ENCODE data around the gene PHC1. TPM values are rescaled to one million over a fixed set of nuclear protein-coding genes. Genes with fewer than 3 reads are reported as not detected.
A peak's percentile ranks its signal among the peaks of the same experiment; 100 is the strongest.
"Not testable (repeated sequence)": the region's sequence is repeated elsewhere in the genome, so short reads cannot be mapped to it uniquely, and the experiment has no call there.

PHC1 gene
- 10 to 100 TPM; 21.6 to 24.0 TPM for total RNA-seq

DNA sequence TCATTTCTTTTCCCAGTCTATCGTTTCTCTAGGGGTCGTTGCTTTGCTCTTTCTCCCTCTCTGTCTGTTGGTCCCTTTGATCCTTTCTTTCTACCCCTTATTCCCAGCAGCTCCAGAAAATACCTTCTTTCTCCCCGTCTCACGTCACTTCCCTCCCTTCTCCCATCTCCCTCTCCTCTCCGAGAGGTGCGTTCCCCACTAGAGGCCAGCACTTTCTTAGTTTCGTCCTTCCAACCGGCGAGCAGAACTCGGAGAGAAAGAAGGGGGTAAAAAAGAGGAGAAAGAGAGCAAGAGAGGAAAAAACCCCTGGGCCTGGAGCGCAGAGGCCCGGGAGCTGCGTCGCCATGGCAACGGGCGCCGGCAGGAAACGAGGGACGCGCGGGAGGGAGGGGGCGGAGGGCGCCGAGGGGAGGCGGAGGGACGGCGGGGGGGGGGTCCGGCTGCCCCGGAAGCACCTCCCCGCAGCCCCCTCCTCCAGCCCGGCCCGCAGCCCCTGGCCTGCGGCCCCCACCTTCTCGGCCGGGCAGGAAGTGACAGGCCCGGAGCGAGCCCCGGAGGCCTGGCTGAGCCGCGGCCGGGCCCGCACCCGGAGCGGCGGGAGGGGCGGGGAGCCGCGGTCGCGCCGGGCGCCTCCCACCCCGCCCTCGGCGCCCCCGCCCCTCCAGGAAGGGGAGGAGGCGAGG is at the start of gene PHC1:
TSS of gene PHC1 (plus strand) at position 477 of the 683 bp plus-strand sequence. CDS start 3,169 bp downstream, outside the sequence.
- H3K4me1 Mint-ChIP-seq (ENCODE audit: low read depth); H3K36me3 Mint-ChIP-seq; H3K27me3 Mint-ChIP-seq; H3K9me3 Mint-ChIP-seq: not testable (repeated sequence)
- H3K4me3 Mint-ChIP-seq, result peak within 1 kb of the TSS; percentile 78
- H3K27ac Mint-ChIP-seq, result peak within 1 kb of the TSS; percentile 84
- CTCF ChIA-PET, result interaction anchor here (0.7 to 2.7 kb wide), 10 partner anchors 24 to 135 kb away, joined by 3 to 16 read pairs (median 5); partner anchors contain the start of gene M6PR
- POLR2A ChIA-PET, result interaction anchor here (0.9 to 1.7 kb wide), 3 partner anchors 33 to 36 kb away, joined by 3 to 8 read pairs (median 4); partner anchors contain the start of gene M6PR
- peak; percentile 83 for DNase-seq
- intact Hi-C loops (cut with micrococcal nuclease), result loop anchor here (1.0 kb wide), 1 partner anchor 35 kb away; the partner anchor contains the start of gene M6PR

DNA sequence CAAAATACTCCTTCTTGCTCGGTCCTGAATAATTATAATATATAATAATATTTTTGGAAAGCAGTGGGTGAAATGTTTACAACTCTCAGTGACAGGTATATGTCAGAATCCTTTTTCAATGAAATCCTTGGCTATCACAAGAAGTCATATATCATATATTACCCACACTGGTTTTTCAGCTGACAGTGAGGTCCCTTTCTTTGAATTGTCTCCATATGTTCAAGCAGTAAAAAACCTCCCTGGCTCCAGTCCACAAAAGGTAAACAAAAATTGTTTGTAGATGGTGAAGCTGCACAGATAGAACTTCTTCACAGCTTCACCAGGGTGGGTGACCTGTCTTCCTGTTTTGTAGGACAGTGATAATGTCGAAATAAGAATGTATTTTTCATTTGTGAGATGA is 47.9 kb upstream of the PHC1 start:
- Mint-ChIP-seq H3K27ac (no peak overlapping the region), H3K27me3 (no peaks in the 10 kb centered on the region), H3K9me3 (no peaks in the 10 kb centered on the region), H3K36me3 (no peaks in the 10 kb centered on the region), H3K4me1 (ENCODE audit: low read depth) (no peaks in the 10 kb centered on the region), H3K4me3 (no peak overlapping the region)
- ChIA-PET POLR2A (no interaction called here), CTCF (interaction anchor here (1.0 kb wide), 1 partner anchor 183 kb away, joined by 5 read pairs; no protein-coding TSS in a partner anchor)
- no peak for DNase-seq
- intact Hi-C loops (cut with micrococcal nuclease), result no loop called here

DNA sequence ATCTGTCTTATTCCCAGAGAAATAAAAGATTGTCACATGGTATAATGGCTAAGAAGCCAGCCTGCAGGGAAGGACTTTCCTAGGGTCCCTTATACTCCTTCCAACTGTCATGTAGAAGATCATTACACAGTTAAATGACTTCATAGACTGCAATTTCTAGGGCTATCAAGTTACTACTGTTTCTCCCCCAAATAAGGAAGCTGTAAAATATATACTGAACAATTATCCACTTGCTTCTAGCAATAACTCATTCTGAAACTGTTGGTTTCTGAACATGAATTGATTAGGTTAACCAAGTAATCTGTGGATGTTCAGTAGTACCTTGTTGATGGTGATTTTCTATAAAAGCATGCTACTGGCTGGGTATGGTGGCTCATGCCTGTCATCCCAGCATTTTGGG is 47.3 kb upstream of the PHC1 start:
- ChIA-PET CTCF (interaction anchor here (1.0 kb wide), 1 partner anchor 183 kb away, joined by 5 read pairs; no protein-coding TSS in a partner anchor), POLR2A (no interaction called here)
- DNase-seq, result no peak
- Mint-ChIP-seq H3K4me1 (ENCODE audit: low read depth) (no peaks in the 10 kb centered on the region), H3K27ac (no peak overlapping the region), H3K27me3 (no peaks in the 10 kb centered on the region), H3K36me3 (no peaks in the 10 kb centered on the region), H3K9me3 (no peaks in the 10 kb centered on the region), H3K4me3 (no peak overlapping the region)
- intact Hi-C loops (cut with micrococcal nuclease), result no loop called here

DNA sequence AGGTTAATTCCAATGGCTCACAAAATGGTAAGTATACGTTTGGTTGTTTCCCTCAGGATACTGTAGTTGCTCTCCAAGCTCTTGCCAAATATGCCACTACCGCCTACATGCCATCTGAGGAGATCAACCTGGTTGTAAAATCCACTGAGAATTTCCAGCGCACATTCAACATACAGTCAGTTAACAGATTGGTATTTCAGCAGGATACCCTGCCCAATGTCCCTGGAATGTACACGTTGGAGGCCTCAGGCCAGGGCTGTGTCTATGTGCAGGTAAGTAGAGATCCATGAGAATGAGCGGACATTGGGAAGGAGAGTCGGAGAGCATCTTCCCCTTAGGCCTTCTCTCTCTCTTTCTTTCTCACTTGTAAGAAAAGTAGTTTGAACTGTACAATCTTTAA is 46.5 kb upstream of the PHC1 start:
- no peaks in the 10 kb centered on the region for H3K9me3 Mint-ChIP-seq
- H3K4me3 Mint-ChIP-seq, result no peak overlapping the region
- H3K36me3 Mint-ChIP-seq, result no peaks in the 10 kb centered on the region
- no peaks in the 10 kb centered on the region for H3K27me3 Mint-ChIP-seq
- CTCF ChIA-PET, result interaction anchor here (2.6 kb wide), 1 partner anchor 8 kb away, joined by 18 read pairs; no protein-coding TSS in a partner anchor
- intact Hi-C loops (cut with micrococcal nuclease), result no loop called here
- POLR2A ChIA-PET, result no interaction called here
- H3K27ac Mint-ChIP-seq, result no peak overlapping the region
- no peaks in the 10 kb centered on the region for H3K4me1 Mint-ChIP-seq (ENCODE audit: low read depth)
- no peak for DNase-seq

DNA sequence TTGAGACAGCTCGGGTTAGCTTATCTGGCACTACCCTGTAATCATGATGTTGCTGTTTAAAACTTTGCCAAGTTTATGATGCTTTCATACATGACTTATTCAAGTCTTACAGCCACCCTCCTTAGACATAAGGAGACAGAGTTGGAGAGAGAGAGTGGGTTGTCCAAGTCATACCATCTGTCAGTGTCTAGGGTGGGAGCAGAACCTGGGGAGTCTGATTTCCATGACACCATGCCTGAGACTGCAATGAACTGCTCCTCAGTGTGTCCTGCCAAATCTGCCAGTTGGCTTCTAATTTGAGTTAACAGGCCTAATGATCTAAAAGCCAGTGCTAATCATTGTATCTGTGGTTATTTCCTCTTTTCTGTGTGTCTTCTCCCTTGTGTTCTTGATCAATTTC is 43.7 kb upstream of the PHC1 start:
- Mint-ChIP-seq H3K27ac (no peak overlapping the region), H3K27me3 (no peaks in the 10 kb centered on the region), H3K4me3 (no peak overlapping the region), H3K36me3 (no peaks in the 10 kb centered on the region), H3K9me3 (no peaks in the 10 kb centered on the region), H3K4me1 (ENCODE audit: low read depth) (no peaks in the 10 kb centered on the region)
- no peak for DNase-seq
- intact Hi-C loops (cut with micrococcal nuclease), result no loop called here
- CTCF ChIA-PET, result interaction anchor here (2.6 kb wide), 1 partner anchor 10 kb away, joined by 18 read pairs; no protein-coding TSS in a partner anchor
- POLR2A ChIA-PET, result no interaction called here

DNA sequence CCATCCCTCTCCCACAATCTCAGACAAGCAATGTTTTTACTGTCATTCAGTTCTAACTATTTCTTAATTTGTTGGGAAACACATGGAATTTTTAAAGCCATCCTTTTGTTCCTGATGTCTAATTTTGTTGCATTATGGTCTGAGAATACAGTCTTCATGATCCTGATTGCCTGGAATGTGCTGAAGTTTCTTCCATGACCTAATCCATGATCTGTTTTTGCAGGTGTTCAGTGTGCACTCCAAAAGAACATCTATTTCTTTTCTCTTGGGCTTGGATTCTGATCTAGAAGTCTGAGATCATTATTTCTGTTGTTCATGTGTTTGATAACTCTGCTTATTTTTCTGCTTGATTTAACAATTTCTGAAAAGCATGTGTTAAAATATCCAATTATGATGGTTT is 43.2 kb upstream of the PHC1 start:
- intact Hi-C loops (cut with micrococcal nuclease), result no loop called here
- no peak for DNase-seq
- ChIA-PET CTCF (no interaction called here), POLR2A (no interaction called here)
- H3K36me3 Mint-ChIP-seq, result no peaks in the 10 kb centered on the region
- no peak overlapping the region for H3K4me3 Mint-ChIP-seq
- H3K4me1 Mint-ChIP-seq (ENCODE audit: low read depth), result no peaks in the 10 kb centered on the region
- no peaks in the 10 kb centered on the region for H3K27me3 Mint-ChIP-seq
- no peak overlapping the region for H3K27ac Mint-ChIP-seq
- no peaks in the 10 kb centered on the region for H3K9me3 Mint-ChIP-seq

DNA sequence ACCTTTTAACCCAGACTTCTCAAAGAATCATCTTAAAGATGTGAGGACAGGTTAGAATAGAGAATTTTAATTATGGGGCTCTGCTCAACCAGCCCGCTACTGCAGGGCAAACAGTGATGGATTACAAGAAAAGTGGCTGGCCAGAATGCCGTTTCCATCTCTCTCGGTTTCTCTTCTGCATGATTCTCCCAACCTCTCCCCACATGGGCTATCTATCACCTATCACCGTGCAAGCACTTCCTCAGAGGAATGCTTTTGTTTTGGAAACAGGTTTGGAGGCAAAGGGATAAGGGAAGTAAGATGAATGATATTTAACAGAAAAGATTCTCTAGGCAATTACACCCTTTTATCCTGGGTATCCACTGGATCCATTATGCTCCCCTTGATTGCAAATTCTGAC is 37.4 kb upstream of the PHC1 start:
- ChIA-PET CTCF (interaction anchor here (1.3 to 1.4 kb wide), 2 partner anchors 14 to 194 kb away, joined by 5 read pairs; no protein-coding TSS in a partner anchor), POLR2A (no interaction called here)
- H3K27me3 Mint-ChIP-seq, result no peaks in the 10 kb centered on the region
- H3K4me1 Mint-ChIP-seq (ENCODE audit: low read depth), result peaks cover 7% of the 10 kb centered on the region
- no peak for DNase-seq
- no peak overlapping the region for H3K4me3 Mint-ChIP-seq
- no peaks in the 10 kb centered on the region for H3K9me3 Mint-ChIP-seq
- no peaks in the 10 kb centered on the region for H3K36me3 Mint-ChIP-seq
- intact Hi-C loops (cut with micrococcal nuclease), result no loop called here
- H3K27ac Mint-ChIP-seq, result no peak overlapping the region

DNA sequence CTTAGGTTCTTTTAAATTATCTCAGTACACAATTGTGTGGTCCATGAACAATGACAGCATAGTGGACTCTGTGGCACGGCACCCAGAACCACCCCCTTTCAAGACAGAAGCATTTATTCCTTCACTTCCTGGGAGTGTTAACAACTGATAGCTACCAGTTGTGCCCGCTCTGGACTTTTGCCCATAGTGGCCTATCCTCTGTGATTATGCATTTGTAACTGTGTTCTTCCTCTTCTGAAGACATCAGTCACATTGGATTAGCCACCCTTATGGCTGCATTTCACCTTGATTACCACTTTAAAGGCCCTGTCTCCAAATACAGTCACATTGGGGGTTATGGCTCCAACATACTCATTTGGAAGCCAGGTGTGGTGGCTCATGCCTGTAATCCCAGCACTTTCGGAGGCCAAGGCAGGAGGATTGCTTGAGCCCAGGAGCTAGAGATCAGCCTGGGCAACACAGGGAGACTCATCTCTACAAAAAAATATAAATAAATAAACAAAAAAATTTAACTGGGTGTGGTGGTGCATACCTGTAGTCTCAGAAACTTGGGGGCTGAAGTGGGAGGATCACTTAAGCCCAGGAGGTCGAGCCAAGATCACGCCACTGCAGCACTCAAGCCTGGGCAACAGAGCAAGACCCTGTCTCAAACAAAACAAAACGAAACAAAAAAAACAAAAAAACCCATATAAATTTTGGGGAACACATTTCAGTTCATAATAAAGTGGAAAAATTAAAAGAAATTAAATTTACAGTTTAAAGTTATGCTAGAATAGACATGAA is 27.6 kb upstream of the PHC1 start:
- ChIA-PET POLR2A (no interaction called here), CTCF (interaction anchor here (0.8 to 1.9 kb wide), 4 partner anchors 8 to 229 kb away, joined by 3 to 5 read pairs (median 4); no protein-coding TSS in a partner anchor)
- Mint-ChIP-seq H3K27ac (no peak overlapping the region), H3K4me3 (no peak overlapping the region), H3K9me3 (no peaks in the 10 kb centered on the region), H3K36me3 (no peaks in the 10 kb centered on the region), H3K27me3 (no peaks in the 10 kb centered on the region), H3K4me1 (ENCODE audit: low read depth) (peaks cover 5% of the 10 kb centered on the region)
- intact Hi-C loops (cut with micrococcal nuclease), result no loop called here
- no peak for DNase-seq

DNA sequence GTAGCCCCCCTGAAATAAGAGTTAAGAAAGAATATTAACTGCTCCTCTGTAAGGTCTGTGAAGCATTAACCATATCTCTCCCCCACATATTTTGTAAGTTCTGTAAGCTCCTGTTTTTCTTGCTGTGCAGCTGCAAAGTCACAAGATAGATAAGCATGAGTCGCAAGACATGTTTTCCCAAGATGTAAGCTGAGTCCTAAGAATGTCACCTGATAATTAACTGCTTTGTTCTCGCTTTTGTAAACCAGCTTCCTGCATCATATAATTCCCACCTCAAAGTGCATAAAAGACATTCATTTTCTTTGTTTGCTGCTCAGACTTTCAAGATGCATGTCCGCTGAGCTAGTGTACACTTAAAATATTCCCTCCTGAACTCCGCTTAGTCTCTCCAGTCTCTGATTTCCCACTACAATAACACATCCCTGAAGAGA is 27.0 kb upstream of the PHC1 start:
- H3K36me3 Mint-ChIP-seq, result no peaks in the 10 kb centered on the region
- no peak for DNase-seq
- no peaks in the 10 kb centered on the region for H3K27me3 Mint-ChIP-seq
- H3K4me3 Mint-ChIP-seq, result no peak overlapping the region
- H3K27ac Mint-ChIP-seq, result no peak overlapping the region
- intact Hi-C loops (cut with micrococcal nuclease), result no loop called here
- CTCF ChIA-PET, result interaction anchor here (0.8 to 1.9 kb wide), 2 partner anchors 8 to 27 kb away, joined by 3 to 4 read pairs; no protein-coding TSS in a partner anchor
- H3K9me3 Mint-ChIP-seq, result no peaks in the 10 kb centered on the region
- POLR2A ChIA-PET, result no interaction called here
- peaks cover 5% of the 10 kb centered on the region for H3K4me1 Mint-ChIP-seq (ENCODE audit: low read depth)

DNA sequence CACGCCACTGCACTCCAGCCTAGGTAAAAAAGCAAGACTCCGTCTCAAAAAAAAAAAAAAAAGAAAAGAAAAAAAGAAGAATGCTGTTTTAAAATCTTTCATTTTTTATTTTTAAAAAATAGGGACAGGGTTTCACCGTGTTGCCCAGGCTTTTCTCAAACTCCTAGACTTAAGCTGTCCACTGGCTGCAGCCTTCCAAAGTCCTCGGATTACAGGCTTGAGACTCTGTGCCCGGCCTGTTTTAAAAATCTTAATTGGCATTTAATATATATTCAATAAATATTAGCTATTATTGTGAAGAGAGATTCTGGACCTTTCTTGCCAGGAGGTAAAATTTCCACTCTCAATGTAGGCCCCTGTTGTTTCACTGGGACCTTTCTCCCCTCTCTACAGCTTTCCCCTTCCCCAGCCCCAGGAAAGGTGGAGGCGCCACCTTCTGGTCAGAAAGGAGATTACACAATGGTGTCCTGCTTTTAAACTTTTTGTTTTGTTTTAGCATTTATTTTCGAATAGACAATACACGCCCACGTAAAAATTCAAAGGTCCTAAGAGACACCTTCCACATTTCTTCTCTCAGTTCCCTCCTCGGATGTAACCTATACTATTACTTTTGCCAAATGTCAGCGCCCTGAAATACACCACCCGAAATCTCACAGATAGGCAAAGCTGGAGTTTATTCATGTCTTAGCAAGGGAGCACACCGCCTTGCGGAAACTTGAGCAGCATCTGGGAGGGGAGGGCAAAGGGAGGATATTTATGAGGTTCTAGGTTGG is 23.8 kb upstream of the PHC1 start:
- DNase-seq, result peak; percentile 65
- Mint-ChIP-seq H3K36me3 (no peaks in the 10 kb centered on the region), H3K9me3 (no peaks in the 10 kb centered on the region), H3K27ac (no peak overlapping the region), H3K4me1 (ENCODE audit: low read depth) (peaks cover 5% of the 10 kb centered on the region), H3K27me3 (no peaks in the 10 kb centered on the region), H3K4me3 (peak overlapping the region; percentile 83)
- ChIA-PET POLR2A (no interaction called here), CTCF (interaction anchor here (0.7 to 4.3 kb wide), 60 partner anchors 8 to 389 kb away, joined by 3 to 43 read pairs (median 4); partner anchors contain the start of genes M6PR and RIMKLB)
- intact Hi-C loops (cut with micrococcal nuclease), result loop anchor here (1.0 to 10.0 kb wide), 4 partner anchors 157 to 346 kb away; partner anchors contain the start of gene CLEC4E

DNA sequence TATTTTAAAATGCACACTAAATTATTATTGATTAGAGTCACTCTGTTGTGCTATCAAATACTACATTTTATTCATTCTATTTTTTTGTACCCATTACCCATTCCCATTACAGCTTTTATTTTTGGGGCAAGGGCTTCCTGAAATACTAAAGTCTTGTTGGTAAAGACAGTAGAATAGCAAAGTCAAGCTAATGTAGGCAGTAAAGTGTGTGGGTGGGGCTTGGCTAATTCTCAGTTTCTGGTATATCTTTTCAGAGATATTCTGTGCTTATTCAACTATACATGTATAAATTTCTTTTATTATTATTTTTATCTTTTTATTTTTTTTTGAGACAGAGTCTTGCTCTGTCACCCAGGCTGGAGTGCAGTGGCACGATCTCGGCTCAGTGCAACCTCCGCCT is 22.3 kb upstream of the PHC1 start:
- intact Hi-C loops (cut with micrococcal nuclease), result loop anchor here (2.0 to 10.0 kb wide), 3 partner anchors 155 to 347 kb away; partner anchors contain the start of gene CLEC4E
- POLR2A ChIA-PET, result no interaction called here
- Mint-ChIP-seq H3K4me3 (no peak overlapping the region), H3K9me3 (no peaks in the 10 kb centered on the region), H3K36me3 (no peaks in the 10 kb centered on the region), H3K4me1 (ENCODE audit: low read depth) (peaks cover 5% of the 10 kb centered on the region), H3K27me3 (no peaks in the 10 kb centered on the region), H3K27ac (no peak overlapping the region)
- CTCF ChIA-PET, result interaction anchor here (0.9 to 4.3 kb wide), 6 partner anchors 32 to 347 kb away, joined by 3 to 43 read pairs (median 24); no protein-coding TSS in a partner anchor
- DNase-seq, result no peak

All from activated CD4-positive, alpha-beta memory T cell treated with anti-CD3 and anti-CD28 coated beads for 36 hours (primary cell).